22Rv1 (cell line): ENCODE measurements around the gene DISC1.

ENCODE experiments used
- ZFX ChIP-seq: fragments of 450-650 bp; IDR thresholded peaks from 2 replicates; pipeline ENCODE4 v1.6.1; 2017; ENCODE audit warnings: antibody characterized with exemption, borderline replicate concordance
- TF ChIP-seq, protein P1 (sequence below): fragments of 450-650 bp; IDR thresholded peaks from 2 replicates; pipeline ENCODE4 v1.5.1; 2017; ENCODE audit warnings: mild to moderate bottlenecking

GRCh38 chr1:232066521-232066920, 439.9 kb downstream of the DISC1 start:
- TF ChIP-seq, protein P1, sequence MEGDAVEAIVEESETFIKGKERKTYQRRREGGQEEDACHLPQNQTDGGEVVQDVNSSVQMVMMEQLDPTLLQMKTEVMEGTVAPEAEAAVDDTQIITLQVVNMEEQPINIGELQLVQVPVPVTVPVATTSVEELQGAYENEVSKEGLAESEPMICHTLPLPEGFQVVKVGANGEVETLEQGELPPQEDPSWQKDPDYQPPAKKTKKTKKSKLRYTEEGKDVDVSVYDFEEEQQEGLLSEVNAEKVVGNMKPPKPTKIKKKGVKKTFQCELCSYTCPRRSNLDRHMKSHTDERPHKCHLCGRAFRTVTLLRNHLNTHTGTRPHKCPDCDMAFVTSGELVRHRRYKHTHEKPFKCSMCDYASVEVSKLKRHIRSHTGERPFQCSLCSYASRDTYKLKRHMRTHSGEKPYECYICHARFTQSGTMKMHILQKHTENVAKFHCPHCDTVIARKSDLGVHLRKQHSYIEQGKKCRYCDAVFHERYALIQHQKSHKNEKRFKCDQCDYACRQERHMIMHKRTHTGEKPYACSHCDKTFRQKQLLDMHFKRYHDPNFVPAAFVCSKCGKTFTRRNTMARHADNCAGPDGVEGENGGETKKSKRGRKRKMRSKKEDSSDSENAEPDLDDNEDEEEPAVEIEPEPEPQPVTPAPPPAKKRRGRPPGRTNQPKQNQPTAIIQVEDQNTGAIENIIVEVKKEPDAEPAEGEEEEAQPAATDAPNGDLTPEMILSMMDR, result no peak
- no peak for TF ChIP-seq ZFX
